Left ventricle myocardium inferior (tissue), 1 donor: ENCODE results near the gene BLOC1S4. TPM values are rescaled to one million over a fixed set of nuclear protein-coding genes. Genes with fewer than 3 reads are reported as not detected.

Experiments used
- DNase-seq: peaks from one replicate; pipeline ENCODE4 v3.0.0-alpha.2; 2020
- H3K27ac ChIP-seq: fragments of 200-600 bp; replicated peaks from 2 replicates; pipeline ENCODE4 v1.8.0; 2021
- H3K27me3 ChIP-seq: fragments of 200-600 bp; 2 replicates; pipeline ENCODE4 v1.8.0; 2021; ENCODE audit warnings: low read depth
- H3K36me3 ChIP-seq: fragments of 200-600 bp; 2 replicates; pipeline ENCODE4 v1.8.0; 2021
- H3K4me1 ChIP-seq: fragments of 200-600 bp; 2 replicates; pipeline ENCODE4 v1.8.0; 2021
- H3K4me3 ChIP-seq: fragments of 200-600 bp; 2 replicates; pipeline ENCODE4 v1.8.0; 2021; ENCODE audit warnings: mild to moderate bottlenecking, moderate library complexity
- H3K9me3 ChIP-seq: fragments of 200-600 bp; replicated peaks from 2 replicates; pipeline ENCODE4 v1.8.0; 2021
- intact Hi-C: fragments of 100-400 bp; cut with micrococcal nuclease; formaldehyde crosslinking; loops from one replicate; pipeline ENCODE4 v1.11.0; 2022
- total RNA-seq: library from RNA; stranded (reverse); fragmentation: NEBNext Ultra II Directional; extraction: Animal tissue kit (Norgen Biotek cat#: 25700); gene quantifications from one replicate; pipeline ENCODE4 v1.2.1, GENCODE V29; 2021
- TF ChIP-seq, protein P1 (sequence below): fragments of 200-600 bp; IDR thresholded peaks from 2 replicates; pipeline ENCODE4 v1.8.0; 2021; ENCODE audit warnings: antibody characterized with exemption, mild to moderate bottlenecking, borderline replicate concordance
- donor health status: DM: no; HTN: yes; CAD: no; lungs with severe emphysema.

Gene BLOC1S4
- total RNA-seq, 1 donor from 2014 or later: 7.1 TPM

- DNase-seq: no peak
- no peaks in the 10 kb centered on the region for H3K9me3 ChIP-seq
- TF ChIP-seq, protein P1, sequence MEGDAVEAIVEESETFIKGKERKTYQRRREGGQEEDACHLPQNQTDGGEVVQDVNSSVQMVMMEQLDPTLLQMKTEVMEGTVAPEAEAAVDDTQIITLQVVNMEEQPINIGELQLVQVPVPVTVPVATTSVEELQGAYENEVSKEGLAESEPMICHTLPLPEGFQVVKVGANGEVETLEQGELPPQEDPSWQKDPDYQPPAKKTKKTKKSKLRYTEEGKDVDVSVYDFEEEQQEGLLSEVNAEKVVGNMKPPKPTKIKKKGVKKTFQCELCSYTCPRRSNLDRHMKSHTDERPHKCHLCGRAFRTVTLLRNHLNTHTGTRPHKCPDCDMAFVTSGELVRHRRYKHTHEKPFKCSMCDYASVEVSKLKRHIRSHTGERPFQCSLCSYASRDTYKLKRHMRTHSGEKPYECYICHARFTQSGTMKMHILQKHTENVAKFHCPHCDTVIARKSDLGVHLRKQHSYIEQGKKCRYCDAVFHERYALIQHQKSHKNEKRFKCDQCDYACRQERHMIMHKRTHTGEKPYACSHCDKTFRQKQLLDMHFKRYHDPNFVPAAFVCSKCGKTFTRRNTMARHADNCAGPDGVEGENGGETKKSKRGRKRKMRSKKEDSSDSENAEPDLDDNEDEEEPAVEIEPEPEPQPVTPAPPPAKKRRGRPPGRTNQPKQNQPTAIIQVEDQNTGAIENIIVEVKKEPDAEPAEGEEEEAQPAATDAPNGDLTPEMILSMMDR: no peak
- intact Hi-C loops: loop anchor here (10.0 kb wide), 1 partner anchor 327 kb away; no protein-coding TSS in a partner anchor
- H3K4me3 ChIP-seq: no peak overlapping the region
- H3K27ac ChIP-seq: no peak overlapping the region
- H3K4me1 ChIP-seq: peaks cover 7% of the 10 kb centered on the region
- no peaks in the 10 kb centered on the region for H3K36me3 ChIP-seq
- peaks cover 5% of the 10 kb centered on the region for H3K27me3 ChIP-seq
These were observed 11.9 kb downstream of the BLOC1S4 start for GRCh38 chr4:6727943-6728250.

DNA sequence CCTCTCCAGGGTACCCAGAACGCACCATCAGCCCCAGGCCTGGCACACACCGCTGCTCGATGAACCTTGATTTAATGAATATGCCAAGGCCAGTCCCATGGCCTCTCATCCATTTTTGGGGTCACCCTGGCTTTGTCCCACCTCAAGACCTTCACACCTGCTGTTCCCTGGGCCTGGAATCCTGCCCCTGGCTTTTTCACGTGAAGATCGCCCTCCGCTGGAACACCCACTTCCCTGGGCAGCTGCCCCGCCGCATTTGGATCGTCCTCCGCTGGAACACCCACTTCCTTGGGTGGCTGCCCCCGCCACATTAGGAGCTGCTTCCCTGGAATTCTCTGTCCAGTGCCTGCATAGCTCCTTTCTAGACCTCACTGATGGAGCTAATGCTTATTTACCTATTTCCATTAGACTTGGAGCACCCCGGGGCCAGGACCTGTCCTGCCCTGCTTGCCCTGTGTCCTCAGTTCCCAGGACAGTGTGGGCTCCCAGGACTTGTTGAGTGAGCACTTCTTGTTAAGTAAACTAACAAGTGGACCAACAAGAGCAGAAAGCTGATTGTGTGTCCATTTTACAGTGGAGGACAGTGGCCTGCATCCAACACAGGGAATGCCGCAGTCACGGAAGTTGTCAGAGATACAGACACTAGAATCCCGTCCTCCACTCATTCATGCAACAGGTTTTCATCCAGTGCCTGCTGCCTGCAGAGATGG is 12.5 kb downstream of the BLOC1S4 start:
- Histone ChIP-seq H3K27me3 (peaks cover 5% of the 10 kb centered on the region), H3K4me1 (peaks cover 10% of the 10 kb centered on the region), H3K9me3 (no peaks in the 10 kb centered on the region), H3K27ac (no peak overlapping the region), H3K4me3 (no peak overlapping the region), H3K36me3 (no peaks in the 10 kb centered on the region)
- no peak for DNase-seq
- intact Hi-C loops: loop anchor here (10.0 kb wide), 1 partner anchor 326 kb away; no protein-coding TSS in a partner anchor
- TF ChIP-seq, protein P1: no peak

- intact Hi-C loops: no loop called here
- H3K4me1 ChIP-seq: peaks cover 10% of the 10 kb centered on the region
These were observed 14.8 kb downstream of the BLOC1S4 start for GRCh38 chr4:6730603-6731317.

GRCh38 chr4:6731318-6731675 is 15.3 kb downstream of the BLOC1S4 start:
- H3K4me3 ChIP-seq: no peak overlapping the region
- TF ChIP-seq, protein P1: no peak
- peaks cover 10% of the 10 kb centered on the region for H3K4me1 ChIP-seq
- DNase-seq: no peak
- no peak overlapping the region for H3K27ac ChIP-seq
- intact Hi-C loops: no loop called here
- peaks cover 5% of the 10 kb centered on the region for H3K27me3 ChIP-seq
- no peaks in the 10 kb centered on the region for H3K9me3 ChIP-seq
- no peaks in the 10 kb centered on the region for H3K36me3 ChIP-seq

More at GRCh38 chr4:6730603-6731317, 14.8 kb downstream of the BLOC1S4 start:
- peak overlapping the region; percentile 42 for H3K27ac ChIP-seq
- no peaks in the 10 kb centered on the region for H3K9me3 ChIP-seq
- no peaks in the 10 kb centered on the region for H3K36me3 ChIP-seq
- DNase-seq: no peak
- TF ChIP-seq, protein P1: no peak
- H3K4me3 ChIP-seq: no peak overlapping the region
- H3K27me3 ChIP-seq: peaks cover 5% of the 10 kb centered on the region

DNA sequence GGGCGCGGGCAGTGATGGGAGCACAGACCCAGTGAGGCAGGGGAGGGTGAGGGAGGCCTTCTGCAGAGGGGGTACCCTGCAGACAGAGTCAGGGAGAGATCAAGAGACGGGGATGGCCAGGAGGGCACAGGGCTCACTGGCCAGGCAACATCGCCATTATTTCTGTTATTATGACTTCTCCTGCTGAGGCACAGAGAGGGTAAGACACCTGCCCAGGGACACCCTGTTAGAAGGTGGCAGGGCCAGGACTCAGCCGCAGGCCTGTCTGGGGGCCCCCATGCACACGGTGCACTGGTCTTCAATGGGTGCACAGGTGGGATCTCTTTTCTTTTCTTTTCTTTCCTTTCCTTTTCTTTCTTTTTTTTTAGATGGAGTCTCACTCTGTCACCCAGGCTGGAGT is 15.8 kb downstream of the BLOC1S4 start:
- H3K27me3 ChIP-seq: peaks cover 5% of the 10 kb centered on the region
- H3K4me3 ChIP-seq: no peak overlapping the region
- peaks cover 10% of the 10 kb centered on the region for H3K4me1 ChIP-seq
- H3K9me3 ChIP-seq: no peaks in the 10 kb centered on the region
- no peaks in the 10 kb centered on the region for H3K36me3 ChIP-seq
- TF ChIP-seq, protein P1: no peak
- no peak for DNase-seq
- H3K27ac ChIP-seq: no peak overlapping the region
- intact Hi-C loops: no loop called here
